HEK293T (cell line): ENCODE results near the gene AHCY.

Experiments
- ARNT ChIP-seq: fragments of 450-650 bp; IDR thresholded peaks from 2 replicates; pipeline ENCODE4 v1.6.1; 2017; ENCODE audit warnings: mild to moderate bottlenecking
- FOXK2 ChIP-seq: fragments of 450-650 bp; IDR thresholded peaks from 2 replicates; pipeline ENCODE4 v1.6.1; 2016; ENCODE audit warnings: mild to moderate bottlenecking
- FOXM1 ChIP-seq: fragments of 450-650 bp; IDR thresholded peaks from 2 replicates; pipeline ENCODE4 v1.6.1; 2017; ENCODE audit warnings: mild to moderate bottlenecking, borderline replicate concordance
- PKNOX1 ChIP-seq: fragments of 450-650 bp; IDR thresholded peaks from 2 replicates; pipeline ENCODE4 v1.6.1; 2016
- ZNF384 ChIP-seq: fragments of 450-650 bp; IDR thresholded peaks from 2 replicates; pipeline ENCODE4 v1.6.1; 2016

GRCh38 chr20:34337982-34338726, 35.0 kb upstream of the AHCY start:
- TF ChIP-seq ZNF384, result no peak
- TF ChIP-seq ARNT, result no peak
- TF ChIP-seq FOXM1, result no peak
- TF ChIP-seq FOXK2, result no peak
- no peak for TF ChIP-seq PKNOX1
